CD14-positive monocyte (primary cell): ENCODE data around the gene ATP5PO. TPM values are rescaled to one million over a fixed set of nuclear protein-coding genes. Genes with fewer than 3 reads are reported as not detected.
A peak's percentile ranks its signal among the peaks of the same experiment; 100 is the strongest.

ENCODE experiments used
- DNase-seq, 3 donors: peaks; one replicate each; pipeline ENCODE4 v3.0.0-alpha.2; 2011 to 2022
- H2AFZ ChIP-seq: 2 replicates; pipeline ENCODE4 v1.6.0; 2012; ENCODE audit warnings: mild to moderate bottlenecking, low read depth, low read length, inconsistent platforms; ENCODE audit not compliant: insufficient read depth, poor library complexity, severe bottlenecking
- H3K27ac ChIP-seq, 2 donors: 1 replicate in 1 of 2; 2 replicates in 1 of 2; pipeline ENCODE4 v1.5.1; 2012 to 2013; ENCODE audit warnings: low read length in 2 of 2, control low read depth in 1 of 2, inconsistent platforms in 1 of 2, low read depth in 1 of 2, mild to moderate bottlenecking in 1 of 2
- H3K27me3 ChIP-seq, 2 donors: one replicate each; pipeline versions ENCODE4 v1.6.0 to v1.6.1; 2011 to 2013; ENCODE audit warnings: low read length in 2 of 2; ENCODE audit not compliant: control insufficient read depth in 2 of 2, insufficient read depth in 2 of 2
- H3K36me3 ChIP-seq, 2 donors: replicated peaks in 1 of 2; 1 replicate in 1 of 2; 2 replicates in 1 of 2; pipeline versions ENCODE4 v1.5.1 to v1.6.1; 2012 to 2013; ENCODE audit warnings: low read length in 2 of 2, control low read depth in 1 of 2, inconsistent platforms in 1 of 2, mild to moderate bottlenecking in 1 of 2; ENCODE audit not compliant: insufficient read depth in 2 of 2, control insufficient read depth in 1 of 2
- H3K4me1 ChIP-seq, 2 donors: 1 replicate in 1 of 2; 2 replicates in 1 of 2; pipeline versions ENCODE4 v1.5.1 to v1.6.1; 2012 to 2013; ENCODE audit warnings: low read length in 2 of 2, control low read depth in 1 of 2, inconsistent platforms in 1 of 2, mild to moderate bottlenecking in 1 of 2, moderate library complexity in 1 of 2; ENCODE audit not compliant: insufficient read depth in 2 of 2, control insufficient read depth in 1 of 2
- H3K4me2 ChIP-seq: replicated peaks from 2 replicates; pipeline ENCODE3; 2012; ENCODE audit warnings: low read length, moderate library complexity, mild to moderate bottlenecking; ENCODE audit not compliant: poor library complexity, severe bottlenecking; ENCODE audit errors: extremely low read depth
- H3K4me3 ChIP-seq, 3 experiments: fragments of 200-600 bp in 1 of 3; sonication (generic) in 1 of 3; replicated peaks in 1 of 3; 1 replicate in 2 of 3; 2 replicates in 1 of 3; pipeline ENCODE4 v1.5.1; 2011 to 2013; ENCODE audit warnings: low read length in 3 of 3, mild to moderate bottlenecking in 3 of 3, control low read depth in 2 of 3, low read depth in 2 of 3, inconsistent platforms in 1 of 3, moderate library complexity in 1 of 3
- H3K79me2 ChIP-seq: 2 replicates; pipeline ENCODE4 v1.6.0; 2012; ENCODE audit warnings: mild to moderate bottlenecking, control low read depth, inconsistent platforms, low read length, moderate library complexity; ENCODE audit not compliant: insufficient read depth
- H3K9ac ChIP-seq: 2 replicates; pipeline ENCODE4 v1.6.0; 2017; ENCODE audit warnings: low read length, mild to moderate bottlenecking; ENCODE audit not compliant: insufficient read depth, poor library complexity, severe bottlenecking
- H3K9me3 ChIP-seq, 2 donors: replicated peaks in 1 of 2; 1 replicate in 1 of 2; 2 replicates in 1 of 2; pipeline versions ENCODE4 v1.5.1 to v1.6.1; 2012 to 2013; ENCODE audit warnings: low read length in 2 of 2, control low read depth in 1 of 2; ENCODE audit not compliant: control insufficient read depth in 1 of 2, insufficient read depth in 1 of 2
- H4K20me1 ChIP-seq: 2 replicates; pipeline ENCODE4 v1.6.0; 2012; ENCODE audit warnings: mild to moderate bottlenecking, low read length, control low read depth, moderate library complexity; ENCODE audit not compliant: insufficient read depth
- H3K27ac Mint-ChIP-seq, 7 donors: one replicate each; pipeline ENCODE4 v1.8.0; 2020; ENCODE audit warnings: mild to moderate bottlenecking in 7 of 7, mixed read lengths in 7 of 7, moderate library complexity in 6 of 7, inconsistent platforms in 2 of 7
- H3K27me3 Mint-ChIP-seq, 3 donors: one replicate each; pipeline ENCODE4 v1.8.0; 2021 to 2022; ENCODE audit warnings: low read depth in 3 of 3, mild to moderate bottlenecking in 3 of 3, mixed read lengths in 3 of 3, moderate library complexity in 3 of 3, inconsistent platforms in 1 of 3
- H3K36me3 Mint-ChIP-seq, 2 donors: one replicate each; pipeline ENCODE4 v1.8.0; 2020; ENCODE audit warnings: mixed read lengths in 2 of 2, inconsistent platforms in 1 of 2, mild to moderate bottlenecking in 1 of 2
- H3K4me1 Mint-ChIP-seq: one replicate; pipeline ENCODE4 v1.8.0; 2020; ENCODE audit warnings: mild to moderate bottlenecking, mixed read lengths
- H3K4me3 Mint-ChIP-seq, 2 donors: one replicate each; pipeline ENCODE4 v1.8.0; 2020; ENCODE audit warnings: mild to moderate bottlenecking in 2 of 2, mixed read lengths in 2 of 2, moderate library complexity in 1 of 2
- H3K9me3 Mint-ChIP-seq, 7 donors: one replicate each; pipeline ENCODE4 v1.8.0; 2020 to 2022; ENCODE audit warnings: mixed read lengths in 7 of 7, mild to moderate bottlenecking in 6 of 7, moderate library complexity in 6 of 7, inconsistent platforms in 2 of 7
- WGBS: methylation state at CpG from one replicate; pipeline ENCODE4 v1.1.5; 2013; ENCODE audit warnings: missing lambda C conversion rate; ENCODE audit not compliant: insufficient coverage; 5-methylcytosine and 5-hydroxymethylcytosine counted together
- intact Hi-C, 2 donors: fragments of 100-400 bp; cut with micrococcal nuclease; formaldehyde crosslinking; loops; one replicate each; pipeline versions ENCODE4 v1.15.0 to v1.15.1; 2023
- polyA plus RNA-seq, 3 donors: library from polyadenylated mRNA; depleted of rRNA in 1 of 3; unstranded in 2 of 3; stranded (reverse) in 1 of 3; fragments of 300-500 nt in 2 of 3; fragments of >200 nt in 1 of 3; fragmentation: Illumina TruSeq in 2 of 3; gene quantifications; 1 replicate in 2 of 3; 2 replicates in 1 of 3; pipeline ENCODE4 v1.2.3, GENCODE V29; 2012 to 2021
- TF ChIP-seq, protein P1 (sequence below): fragments of 200-600 bp; IDR thresholded peaks from one replicate; pipeline ENCODE4 v1.8.0; 2022; ENCODE audit warnings: antibody characterized with exemption, mild to moderate bottlenecking

The ATP5PO gene
- polyA plus RNA-seq, 3 donors = 153 to 397 (median 393) TPM

DNA sequence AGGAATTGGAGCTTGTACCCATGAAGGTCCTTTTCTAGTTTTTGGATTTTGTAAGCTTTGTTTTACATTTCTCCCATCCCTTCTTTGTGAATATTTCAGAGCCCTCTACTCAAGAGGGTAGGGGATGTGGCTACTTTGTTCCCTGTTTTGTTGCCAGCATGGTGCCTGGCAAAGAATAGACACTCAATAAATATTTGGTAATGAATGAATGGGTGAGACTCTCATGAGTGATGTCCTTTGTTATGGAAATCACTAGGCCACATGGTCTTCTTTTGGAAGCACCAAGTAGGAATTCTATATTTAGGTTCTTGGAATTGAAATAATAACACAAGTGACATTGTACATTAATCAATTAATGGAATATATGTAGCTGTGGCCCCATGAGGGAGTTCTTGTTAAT lies 26.8 kb upstream of the ATP5PO start:
- Histone ChIP-seq H3K27ac (no peak overlapping the region), H4K20me1 (no peaks in the 10 kb centered on the region), H3K4me1 (peaks cover 11 to 21% of the 10 kb centered on the region in 2 donors), H3K36me3 (no peaks in the 10 kb centered on the region), H3K9me3 (no peaks in the 10 kb centered on the region), H3K79me2 (no peaks in the 10 kb centered on the region), H3K4me2 (no peak overlapping the region), H2AFZ (no peak overlapping the region), H3K27me3 (no peaks in the 10 kb centered on the region), H3K4me3 (no peak overlapping the region), H3K9ac (no peak overlapping the region)
- Mint-ChIP-seq H3K4me3 (no peak overlapping the region), H3K4me1 (peaks cover 37% of the 10 kb centered on the region), H3K27ac (no peak overlapping the region), H3K9me3 (peaks cover 0 to 7% (median 3%) of the 10 kb centered on the region in 7 donors), H3K36me3 (peaks cover 0 to 4% of the 10 kb centered on the region in 2 donors), H3K27me3 (peaks cover 0 to 2% (median 2%) of the 10 kb centered on the region in 3 donors)
- TF ChIP-seq, protein P1, sequence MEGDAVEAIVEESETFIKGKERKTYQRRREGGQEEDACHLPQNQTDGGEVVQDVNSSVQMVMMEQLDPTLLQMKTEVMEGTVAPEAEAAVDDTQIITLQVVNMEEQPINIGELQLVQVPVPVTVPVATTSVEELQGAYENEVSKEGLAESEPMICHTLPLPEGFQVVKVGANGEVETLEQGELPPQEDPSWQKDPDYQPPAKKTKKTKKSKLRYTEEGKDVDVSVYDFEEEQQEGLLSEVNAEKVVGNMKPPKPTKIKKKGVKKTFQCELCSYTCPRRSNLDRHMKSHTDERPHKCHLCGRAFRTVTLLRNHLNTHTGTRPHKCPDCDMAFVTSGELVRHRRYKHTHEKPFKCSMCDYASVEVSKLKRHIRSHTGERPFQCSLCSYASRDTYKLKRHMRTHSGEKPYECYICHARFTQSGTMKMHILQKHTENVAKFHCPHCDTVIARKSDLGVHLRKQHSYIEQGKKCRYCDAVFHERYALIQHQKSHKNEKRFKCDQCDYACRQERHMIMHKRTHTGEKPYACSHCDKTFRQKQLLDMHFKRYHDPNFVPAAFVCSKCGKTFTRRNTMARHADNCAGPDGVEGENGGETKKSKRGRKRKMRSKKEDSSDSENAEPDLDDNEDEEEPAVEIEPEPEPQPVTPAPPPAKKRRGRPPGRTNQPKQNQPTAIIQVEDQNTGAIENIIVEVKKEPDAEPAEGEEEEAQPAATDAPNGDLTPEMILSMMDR = no peak
- intact Hi-C loops = loop anchor here in 1 of 2 donors (10.0 kb wide), 1 partner anchor 82 kb away; no protein-coding TSS in a partner anchor
- no peak for DNase-seq

DNA sequence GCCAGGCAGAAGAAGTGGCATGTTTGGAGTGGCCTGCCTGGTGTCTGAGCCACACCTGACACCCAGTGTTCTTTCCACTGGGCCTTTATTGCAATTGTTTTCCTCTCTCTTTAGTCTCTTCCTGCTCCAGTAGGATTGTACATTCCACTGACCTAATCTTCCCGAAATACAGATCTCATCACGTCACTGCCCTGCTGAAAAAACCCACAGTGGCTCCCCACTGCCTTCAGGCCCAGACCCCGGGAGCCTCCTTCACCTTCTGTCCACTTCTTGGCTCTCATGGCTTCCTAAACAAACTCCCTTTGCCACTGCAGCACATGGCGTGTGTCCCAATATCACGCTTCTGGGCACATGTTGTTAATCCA lies 25.3 kb upstream of the ATP5PO start:
- 87% methylated on average over 3 of the region's 5 CpGs for WGBS
- no peaks in the 10 kb centered on the region for H3K36me3 ChIP-seq
- peaks cover 0 to 7% (median 3%) of the 10 kb centered on the region in 7 donors for H3K9me3 Mint-ChIP-seq
- H3K4me2 ChIP-seq = no peak overlapping the region
- H2AFZ ChIP-seq = no peak overlapping the region
- no peak for DNase-seq
- no peak overlapping the region for H3K4me3 Mint-ChIP-seq
- intact Hi-C loops = loop anchor here in 1 of 2 donors (10.0 kb wide), 1 partner anchor 84 kb away; no protein-coding TSS in a partner anchor
- peaks cover 41% of the 10 kb centered on the region for H3K4me1 Mint-ChIP-seq
- no peak overlapping the region for H3K4me3 ChIP-seq
- H3K4me1 ChIP-seq = peaks cover 23 to 33% of the 10 kb centered on the region in 2 donors
- H3K27me3 Mint-ChIP-seq = peaks cover 0 to 2% (median 0%) of the 10 kb centered on the region in 3 donors
- no peaks in the 10 kb centered on the region for H3K27me3 ChIP-seq
- TF ChIP-seq, protein P1 = no peak
- no peak overlapping the region for H3K27ac ChIP-seq
- no peaks in the 10 kb centered on the region for H3K79me2 ChIP-seq
- H3K27ac Mint-ChIP-seq = peak overlapping the region in 4 of 7 donors; percentile 4 to 80 (median 60)
- no peak overlapping the region for H3K9ac ChIP-seq
- peaks cover 0 to 4% of the 10 kb centered on the region in 2 donors for H3K36me3 Mint-ChIP-seq
- no peaks in the 10 kb centered on the region for H4K20me1 ChIP-seq
- H3K9me3 ChIP-seq = no peaks in the 10 kb centered on the region
